GM12878 (cell line): Measurements from ENCODE around the gene METAP1D. TPM values are rescaled to one million over a fixed set of nuclear protein-coding genes. Genes with fewer than 3 reads are reported as not detected.

Source experiments
- ATF2 ChIP-seq: IDR thresholded peaks from 2 replicates; pipeline ENCODE4 v1.6.1; 2012; ENCODE audit warnings: low read length, inconsistent platforms
- BMI1 ChIP-seq: fragments of 450-650 bp; IDR thresholded peaks from 2 replicates; pipeline ENCODE4 v1.6.1; 2016; ENCODE audit warnings: mild to moderate bottlenecking, moderate library complexity, borderline replicate concordance
- CEBPB ChIP-seq, 2 experiments: fragments of 150-350 bp in 1 of 2; IDR thresholded peaks; 2 replicates each; pipeline ENCODE4 v1.6.1; 2012 to 2014; ENCODE audit warnings: low read depth in 2 of 2, low read length in 2 of 2, borderline replicate concordance in 1 of 2, inconsistent platforms in 1 of 2
- ESRRA ChIP-seq: IDR thresholded peaks from 2 replicates; pipeline ENCODE4 v1.6.1; 2012; ENCODE audit warnings: mild to moderate bottlenecking, low read length, improper control_type of control experiment
- IRF3 ChIP-seq: fragments of 450-650 bp; IDR thresholded peaks from 2 replicates; pipeline ENCODE4 v1.6.1; 2014; ENCODE audit warnings: mild to moderate bottlenecking
- MEF2A ChIP-seq: IDR thresholded peaks from 2 replicates; pipeline ENCODE4 v1.6.1; 2011; ENCODE audit warnings: low read depth, mild to moderate bottlenecking, low read length, moderate library complexity; ENCODE audit not compliant: insufficient read depth
- MTA2 ChIP-seq: fragments of 450-650 bp; IDR thresholded peaks from 2 replicates; pipeline ENCODE4 v1.6.1; 2016; ENCODE audit warnings: low read depth, mild to moderate bottlenecking, moderate library complexity
- NFYB ChIP-seq: IDR thresholded peaks from 2 replicates; pipeline ENCODE4 v1.6.1; 2011; ENCODE audit warnings: low read depth, mild to moderate bottlenecking, low read length, improper control_type of control experiment, moderate library complexity; ENCODE audit not compliant: insufficient read depth
- RBBP5 ChIP-seq: fragments of 200-600 bp; sonication (generic); conservative IDR thresholded peaks from 2 replicates; pipeline ENCODE4 v1.6.1; 2016
- SIN3A ChIP-seq: IDR thresholded peaks from 2 replicates; pipeline ENCODE4 v1.6.1; 2012; ENCODE audit warnings: low read depth, low read length, improper control_type of control experiment
- SKIL ChIP-seq: fragments of 450-650 bp; IDR thresholded peaks from 2 replicates; pipeline ENCODE4 v1.6.1; 2017; ENCODE audit warnings: mild to moderate bottlenecking, low read depth, inconsistent platforms; ENCODE audit not compliant: poor library complexity, severe bottlenecking
- SPI1 ChIP-seq: IDR thresholded peaks from 2 replicates; pipeline ENCODE4 v1.6.1; 2011; ENCODE audit warnings: low read depth, mild to moderate bottlenecking, low read length, moderate library complexity, borderline replicate concordance; ENCODE audit not compliant: insufficient read depth
- SREBF1 ChIP-seq: IDR thresholded peaks from 2 replicates; pipeline ENCODE4 v1.6.1; 2012; ENCODE audit warnings: mild to moderate bottlenecking, low read length
- SUPT20H ChIP-seq: IDR thresholded peaks from 2 replicates; pipeline ENCODE4 v1.6.1; 2011; ENCODE audit warnings: low read depth, mild to moderate bottlenecking, low read length, moderate library complexity, borderline replicate concordance; ENCODE audit not compliant: control insufficient read depth
- TAF1 ChIP-seq: IDR thresholded peaks from 2 replicates; pipeline ENCODE4 v1.6.1; 2011; ENCODE audit warnings: mild to moderate bottlenecking, low read depth, low read length, borderline replicate concordance
- USF1 ChIP-seq: IDR thresholded peaks from 2 replicates; pipeline ENCODE4 v1.6.1; 2011; ENCODE audit warnings: borderline replicate concordance, low read depth, mild to moderate bottlenecking, moderate library complexity, mixed read lengths, low read length; ENCODE audit not compliant: insufficient read depth; ENCODE audit errors: extremely low read length
- WRNIP1 ChIP-seq: IDR thresholded peaks from 2 replicates; pipeline ENCODE4 v1.6.1; 2011; ENCODE audit warnings: low read depth, low read length, improper control_type of control experiment, borderline replicate concordance
- ZBED1 ChIP-seq: IDR thresholded peaks from 2 replicates; pipeline ENCODE4 v1.6.1; 2016; ENCODE audit warnings: borderline replicate concordance
- ZBTB4 ChIP-seq: fragments of 450-650 bp; formaldehyde crosslinking; IDR thresholded peaks from 2 replicates; pipeline ENCODE4 v1.4.0; 2022; ENCODE audit warnings: mild to moderate bottlenecking, moderate library complexity
- ZNF217 ChIP-seq: fragments of 450-650 bp; IDR thresholded peaks from 2 replicates; pipeline ENCODE4 v1.6.1; 2017; ENCODE audit warnings: antibody characterized with exemption, mild to moderate bottlenecking
- ZNF24 ChIP-seq: fragments of 450-650 bp; IDR thresholded peaks from 2 replicates; pipeline ENCODE4 v1.6.1; 2017; ENCODE audit warnings: antibody characterized with exemption, mild to moderate bottlenecking
- polyA plus RNA-seq, 11 experiments: library from polyadenylated mRNA; depleted of rRNA in 4 of 11; unstranded in 6 of 11; stranded (reverse) in 5 of 11; fragments of >200 nt; fragmentation: Nextera tagmentation in 4 of 11; fragmentation: Illumina TruSeq in 1 of 11; extraction: Ambion mirVana in 4 of 11; extraction: Trizol in 1 of 11; gene quantifications; 1 replicate in 1 of 11; 2 replicates in 10 of 11; pipeline versions ENCODE4 v1.2.1 to v1.2.3, GENCODE V29; 2011 to 2016; ENCODE audit warnings: inconsistent platforms in 2 of 11, missing spikeins in 2 of 11, low read depth in 1 of 11
- total RNA-seq, 4 experiments: library from RNA; depleted of rRNA in 3 of 4; stranded (reverse); fragments of >200 nt in 3 of 4; fragmentation: Illumina TruSeq in 1 of 4; extraction: Trizol in 1 of 4; gene quantifications; 2 replicates each; pipeline versions ENCODE4 v1.2.1 to v1.2.3, GENCODE V29; 2013 to 2021

Gene METAP1D
- total and polyA plus RNA-seq, 10 of the 15 experiments (the other 5 are each of a cell fraction or from before 2014, with no cell fraction given) = 4.5 to 12.1 (median 7.8) TPM

- TF ChIP-seq CEBPB (IDR thresholded peaks at IDR 0.05; ENCODE audit: borderline replicate concordance in 1 of 2, low read depth in 2 of 2, low read length in 2 of 2) = no peak
- TF ChIP-seq SIN3A = no peak
- TF ChIP-seq SREBF1 = no peak
- TF ChIP-seq IRF3 = no peak
- TF ChIP-seq SPI1 = no peak
- 0 out of 2 replicates have a peak, but pooled peaks have one; percentile 31 for TF ChIP-seq ATF2
- TF ChIP-seq MTA2 = peak; percentile 44; the same call in 1 of the 2 replicates
- TF ChIP-seq USF1 = no peak
- TF ChIP-seq ZNF24 = no peak
- TF ChIP-seq NFYB = no peak
- no peak for TF ChIP-seq ZNF217
- TF ChIP-seq ZBTB4 = no peak
- TF ChIP-seq TAF1 = no peak
- no peak for TF ChIP-seq SUPT20H
- no peak for TF ChIP-seq BMI1
- no peak for TF ChIP-seq RBBP5
- no peak for TF ChIP-seq WRNIP1
- TF ChIP-seq MEF2A = 0 out of 2 replicates have a peak, but pooled peaks have one; percentile 45
- no peak for TF ChIP-seq ZBED1
- TF ChIP-seq SKIL = no peak
- TF ChIP-seq ESRRA = no peak
Observed at GRCh38 chr2:172011812-172012575, 12.2 kb downstream of the METAP1D start (continued).
